Measurements from ENCODE around the gene MTA3.

DNA sequence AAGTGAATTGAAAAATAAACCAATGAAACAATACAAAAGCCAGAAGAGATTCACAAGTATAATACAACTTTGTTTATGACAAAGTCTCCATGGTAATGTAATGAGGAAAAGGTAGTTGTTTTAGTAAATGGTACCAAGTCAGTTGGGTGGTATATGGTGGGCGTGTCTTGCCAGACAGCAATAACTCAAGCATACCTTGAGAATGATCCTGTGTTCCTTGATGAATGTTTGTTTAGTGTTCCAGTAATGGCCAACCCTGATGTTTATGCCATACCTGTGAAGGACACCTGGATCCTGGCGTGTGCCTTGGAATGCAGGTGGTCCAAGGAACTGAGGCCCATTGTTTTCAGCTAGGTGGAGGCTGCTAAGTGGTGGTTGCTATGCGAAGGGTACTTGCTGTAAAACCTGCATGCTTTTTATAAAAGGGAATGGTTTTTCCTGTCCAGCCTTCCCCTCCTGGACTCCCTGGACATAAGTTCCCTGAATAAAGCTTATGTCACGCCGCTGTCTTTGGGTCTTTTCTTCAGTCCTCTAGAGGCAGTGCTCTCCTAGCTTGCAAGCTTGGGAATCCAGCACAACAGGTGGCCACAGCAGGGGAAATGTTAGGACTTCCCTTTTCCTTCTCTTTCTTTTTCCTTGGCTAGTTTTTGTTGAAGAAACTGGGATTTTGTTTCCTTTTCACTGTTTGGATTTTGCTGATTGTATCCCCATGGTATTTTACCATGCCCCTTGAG lies 54.7 kb downstream of the MTA3 start:
- TF ChIP-seq, protein P1, sequence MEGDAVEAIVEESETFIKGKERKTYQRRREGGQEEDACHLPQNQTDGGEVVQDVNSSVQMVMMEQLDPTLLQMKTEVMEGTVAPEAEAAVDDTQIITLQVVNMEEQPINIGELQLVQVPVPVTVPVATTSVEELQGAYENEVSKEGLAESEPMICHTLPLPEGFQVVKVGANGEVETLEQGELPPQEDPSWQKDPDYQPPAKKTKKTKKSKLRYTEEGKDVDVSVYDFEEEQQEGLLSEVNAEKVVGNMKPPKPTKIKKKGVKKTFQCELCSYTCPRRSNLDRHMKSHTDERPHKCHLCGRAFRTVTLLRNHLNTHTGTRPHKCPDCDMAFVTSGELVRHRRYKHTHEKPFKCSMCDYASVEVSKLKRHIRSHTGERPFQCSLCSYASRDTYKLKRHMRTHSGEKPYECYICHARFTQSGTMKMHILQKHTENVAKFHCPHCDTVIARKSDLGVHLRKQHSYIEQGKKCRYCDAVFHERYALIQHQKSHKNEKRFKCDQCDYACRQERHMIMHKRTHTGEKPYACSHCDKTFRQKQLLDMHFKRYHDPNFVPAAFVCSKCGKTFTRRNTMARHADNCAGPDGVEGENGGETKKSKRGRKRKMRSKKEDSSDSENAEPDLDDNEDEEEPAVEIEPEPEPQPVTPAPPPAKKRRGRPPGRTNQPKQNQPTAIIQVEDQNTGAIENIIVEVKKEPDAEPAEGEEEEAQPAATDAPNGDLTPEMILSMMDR (IDR thresholded peaks at IDR 0.05 in 4 of 5, conservative IDR thresholded peaks at IDR 0.05 in 1 of 5): no peak
- TF ChIP-seq POLR2A (IDR thresholded peaks at IDR 0.05): no peak
